Omental fat pad (tissue), 4 donors: ENCODE data around the gene MPND. TPM values are rescaled to one million over a fixed set of nuclear protein-coding genes. Genes with fewer than 3 reads are reported as not detected.

Experiments
- ATAC-seq: fragments of 150-250 bp; one replicate; pipeline ENCODE4 v1.9.1; 2016; ENCODE audit warnings: mild to moderate bottlenecking, moderate library complexity; ENCODE audit not compliant: low FRiP score
- DNase-seq: peaks from one replicate; pipeline ENCODE4 v3.0.0-alpha.2; 2019; ENCODE audit warnings: low spot score
- CTCF ChIP-seq, 3 donors: fragments of 450-650 bp; IDR thresholded peaks; one replicate each; pipeline ENCODE4 v1.5.1; 2016 to 2017; ENCODE audit warnings: antibody characterized with exemption in 3 of 3, mild to moderate bottlenecking in 3 of 3, moderate library complexity in 2 of 3
- total RNA-seq, 4 donors: library from RNA; depleted of rRNA; stranded (reverse); fragments of >200 nt; gene quantifications; one replicate each; pipeline ENCODE4 v1.1.0, GENCODE V29; 2016

The MPND gene
- total RNA-seq, 4 donors from 2014 or later, result 3.5 to 7.1 (median 6.0) TPM

- no peak for ATAC-seq
- no peak for TF ChIP-seq CTCF (IDR thresholded peaks at IDR 0.05)
- DNase-seq, result no peak
These were observed 42.9 kb downstream of the MPND start for GRCh38 chr19:4386041-4386782.

GRCh38 chr19:4388337-4389063 lies 45.1 kb downstream of the MPND start:
- DNase-seq, result no peak
- no peak for ATAC-seq
- no peak for TF ChIP-seq CTCF (IDR thresholded peaks at IDR 0.05)

GRCh38 chr19:4389064-4389375 lies 45.7 kb downstream of the MPND start:
- DNase-seq (no peak), ATAC-seq (no peak)
- no peak for TF ChIP-seq CTCF (IDR thresholded peaks at IDR 0.05)

- no peak for DNase-seq
- no peak for TF ChIP-seq CTCF (IDR thresholded peaks at IDR 0.05)
- ATAC-seq, result no peak
These were observed 46.2 kb downstream of the MPND start for GRCh38 chr19:4389511-4390016.

- TF ChIP-seq CTCF (IDR thresholded peaks at IDR 0.05), result no peak
- DNase-seq (no peak), ATAC-seq (no peak)
These were observed 46.7 kb downstream of the MPND start for GRCh38 chr19:4390017-4390566.

GRCh38 chr19:4390567-4391305 lies 47.4 kb downstream of the MPND start:
- no peak for TF ChIP-seq CTCF (IDR thresholded peaks at IDR 0.05)
- no peak for ATAC-seq
- no peak for DNase-seq
